Smooth muscle cell (in vitro differentiated cells): ENCODE data around the gene KATNAL1. TPM values are rescaled to one million over a fixed set of nuclear protein-coding genes. Genes with fewer than 3 reads are reported as not detected.
A peak's percentile ranks its signal among the peaks of the same experiment; 100 is the strongest.

Source experiments
- DNase-seq: peaks from one replicate; lab custom pipeline; 2025; ENCODE audit not compliant: unreplicated experiment; lab: John Stamatoyannopoulos, UW
- H2AFZ ChIP-seq: fragments of 200-600 bp; sonication (generic); 2 replicates; pipeline ENCODE4 v1.6.0; 2016; ENCODE audit warnings: antibody characterized with exemption, low read depth, mild to moderate bottlenecking
- H3F3A ChIP-seq: fragments of 200-600 bp; sonication (generic); 2 replicates; pipeline ENCODE4 v1.6.0; 2017; ENCODE audit warnings: antibody characterized with exemption, low read depth
- H3K27ac ChIP-seq: fragments of 200-600 bp; sonication (generic); 2 replicates; pipeline ENCODE4 v1.5.1; 2016; ENCODE audit warnings: low read depth, mild to moderate bottlenecking
- H3K27me3 ChIP-seq: fragments of 200-600 bp; sonication (generic); 2 replicates; pipeline ENCODE4 v1.6.1; 2016; ENCODE audit warnings: low read depth, mild to moderate bottlenecking
- H3K36me3 ChIP-seq: fragments of 200-600 bp; sonication (generic); 2 replicates; pipeline ENCODE4 v1.5.1; 2016; ENCODE audit warnings: low read depth
- H3K4me1 ChIP-seq: fragments of 200-600 bp; sonication (generic); 2 replicates; pipeline ENCODE4 v1.5.1; 2016; ENCODE audit warnings: low read depth
- H3K4me2 ChIP-seq: fragments of 200-600 bp; sonication (generic); 2 replicates; pipeline ENCODE4 v1.6.0; 2016; ENCODE audit warnings: mild to moderate bottlenecking
- H3K4me3 ChIP-seq: fragments of 200-600 bp; sonication (generic); 2 replicates; pipeline ENCODE4 v1.5.1; 2016; ENCODE audit warnings: mild to moderate bottlenecking
- H3K79me2 ChIP-seq: fragments of 200-600 bp; sonication (generic); 2 replicates; pipeline ENCODE4 v1.6.0; 2016; ENCODE audit warnings: low read depth, mild to moderate bottlenecking
- H3K9ac ChIP-seq: fragments of 200-600 bp; sonication (generic); 2 replicates; pipeline ENCODE4 v1.6.0; 2016; ENCODE audit warnings: low read depth
- H3K9me3 ChIP-seq: fragments of 200-600 bp; sonication (generic); replicated peaks from 2 replicates; pipeline ENCODE4 v1.5.1; 2016; ENCODE audit warnings: low read depth
- H4K20me1 ChIP-seq: fragments of 200-600 bp; sonication (generic); 2 replicates; pipeline ENCODE4 v1.6.0; 2016; ENCODE audit warnings: low read depth
- WGBS: methylation state at CpG from one replicate; pipeline ENCODE4 v1.1.7; 2016; ENCODE audit warnings: low lambda C conversion rate; 5-methylcytosine and 5-hydroxymethylcytosine counted together
- polyA plus RNA-seq: library from polyadenylated mRNA; unstranded; fragments of >200 nt; fragmentation: Nextera tagmentation; extraction: Ambion mirVana; gene quantifications from 2 replicates; pipeline ENCODE4 v1.2.1, GENCODE V29; 2016
- total RNA-seq: library from RNA; depleted of rRNA; stranded (reverse); fragments of >200 nt; gene quantifications from 2 replicates; pipeline ENCODE4 v1.2.3, GENCODE V29; 2014
- TF ChIP-seq, protein P1 (sequence below): fragments of 200-600 bp; sonication (generic); IDR thresholded peaks from 2 replicates; pipeline ENCODE4 v1.5.1; 2017; ENCODE audit warnings: borderline replicate concordance, mild to moderate bottlenecking, antibody characterized with exemption; ENCODE audit not compliant: insufficient read depth, poor library complexity, severe bottlenecking

KATNAL1 gene
- total and polyA plus RNA-seq, 2 experiments from 2014 or later = 12.4 to 35.1 TPM

DNA sequence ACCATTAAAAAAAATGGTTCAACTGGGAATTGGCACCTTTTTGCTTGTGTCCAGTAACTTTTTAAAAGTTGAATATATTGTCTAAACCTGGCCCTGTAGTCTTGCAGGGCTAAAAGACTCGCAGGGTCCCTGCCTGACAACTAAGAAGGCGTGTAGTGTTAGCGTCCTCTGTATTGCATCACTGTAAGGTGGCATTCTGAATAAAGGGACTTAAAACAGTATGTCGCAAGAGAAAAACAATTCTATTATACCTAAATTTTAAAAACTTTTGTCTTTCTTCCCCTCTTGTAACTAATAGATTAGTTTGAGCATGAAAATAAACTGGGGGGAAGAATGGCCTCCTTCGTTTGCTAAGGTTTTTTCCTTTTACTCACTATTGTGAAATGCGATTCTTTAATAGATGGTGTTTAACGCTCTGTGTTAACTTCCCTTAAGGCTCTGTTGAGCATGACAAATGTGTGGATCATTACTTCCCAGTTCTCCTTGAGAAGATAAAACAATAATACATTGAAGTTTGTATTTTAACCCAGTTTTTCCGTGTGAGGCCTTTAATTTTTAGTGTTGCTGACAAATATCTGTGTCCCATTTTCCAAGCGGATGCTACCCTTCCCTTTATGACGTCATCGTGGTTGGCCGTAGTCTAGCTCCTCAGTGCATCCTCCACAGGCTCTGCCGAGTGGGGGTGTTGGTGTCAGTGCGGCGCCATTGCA lies 134.6 kb downstream of the KATNAL1 start:
- DNase-seq = no peak

DNA sequence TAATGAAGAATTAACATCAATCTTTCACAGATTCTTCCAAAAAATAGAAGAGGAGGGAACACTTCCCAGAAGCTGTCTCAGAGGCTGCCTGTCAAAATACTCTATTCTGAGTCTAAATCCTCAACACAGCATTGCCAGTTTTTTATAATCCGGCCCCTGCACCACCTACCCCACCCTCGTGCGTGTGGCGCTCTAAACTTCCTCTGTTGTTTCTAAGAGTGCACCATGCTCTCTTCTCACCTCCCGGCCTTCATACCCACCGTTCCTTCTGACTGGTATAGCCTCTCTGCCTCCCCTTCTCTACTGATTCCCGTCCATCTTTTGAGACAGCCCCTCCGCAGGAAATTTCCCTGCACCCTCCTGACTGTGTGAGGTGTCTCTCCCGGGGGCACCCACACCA lies 136.8 kb downstream of the KATNAL1 start:
- Histone ChIP-seq H3K27ac (no peak overlapping the region), H3K9ac (no peak overlapping the region), H3K9me3 (no peaks in the 10 kb centered on the region), H4K20me1 (no peaks in the 10 kb centered on the region), H3K4me1 (no peaks in the 10 kb centered on the region), H3F3A (peaks cover 12% of the 10 kb centered on the region), H3K27me3 (no peaks in the 10 kb centered on the region), H3K4me3 (no peak overlapping the region), H3K36me3 (no peaks in the 10 kb centered on the region), H3K79me2 (no peaks in the 10 kb centered on the region), H3K4me2 (no peak overlapping the region), H2AFZ (no peak overlapping the region)
- TF ChIP-seq, protein P1, sequence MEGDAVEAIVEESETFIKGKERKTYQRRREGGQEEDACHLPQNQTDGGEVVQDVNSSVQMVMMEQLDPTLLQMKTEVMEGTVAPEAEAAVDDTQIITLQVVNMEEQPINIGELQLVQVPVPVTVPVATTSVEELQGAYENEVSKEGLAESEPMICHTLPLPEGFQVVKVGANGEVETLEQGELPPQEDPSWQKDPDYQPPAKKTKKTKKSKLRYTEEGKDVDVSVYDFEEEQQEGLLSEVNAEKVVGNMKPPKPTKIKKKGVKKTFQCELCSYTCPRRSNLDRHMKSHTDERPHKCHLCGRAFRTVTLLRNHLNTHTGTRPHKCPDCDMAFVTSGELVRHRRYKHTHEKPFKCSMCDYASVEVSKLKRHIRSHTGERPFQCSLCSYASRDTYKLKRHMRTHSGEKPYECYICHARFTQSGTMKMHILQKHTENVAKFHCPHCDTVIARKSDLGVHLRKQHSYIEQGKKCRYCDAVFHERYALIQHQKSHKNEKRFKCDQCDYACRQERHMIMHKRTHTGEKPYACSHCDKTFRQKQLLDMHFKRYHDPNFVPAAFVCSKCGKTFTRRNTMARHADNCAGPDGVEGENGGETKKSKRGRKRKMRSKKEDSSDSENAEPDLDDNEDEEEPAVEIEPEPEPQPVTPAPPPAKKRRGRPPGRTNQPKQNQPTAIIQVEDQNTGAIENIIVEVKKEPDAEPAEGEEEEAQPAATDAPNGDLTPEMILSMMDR = no peak
- no peak for DNase-seq
- WGBS = 88% methylated on average over 9 of the region's 9 CpGs

More for the DNA sequence above, 134.6 kb downstream of the KATNAL1 start:
- H2AFZ ChIP-seq = peak overlapping the region; percentile 57
- H3K27me3 ChIP-seq = no peaks in the 10 kb centered on the region
- H3K79me2 ChIP-seq = no peaks in the 10 kb centered on the region
- 48% methylated on average over 15 of the region's 15 CpGs for WGBS
- H3K9me3 ChIP-seq = no peaks in the 10 kb centered on the region
- TF ChIP-seq, protein P1 = no peak
- H3K4me2 ChIP-seq = peak overlapping the region; percentile 63
- peak overlapping the region; percentile 75 for H3K27ac ChIP-seq
- no peaks in the 10 kb centered on the region for H4K20me1 ChIP-seq
- H3K4me3 ChIP-seq = no peak overlapping the region
- peaks cover 12% of the 10 kb centered on the region for H3F3A ChIP-seq
- no peaks in the 10 kb centered on the region for H3K4me1 ChIP-seq
- peak overlapping the region; percentile 5 for H3K9ac ChIP-seq
- no peaks in the 10 kb centered on the region for H3K36me3 ChIP-seq

DNA sequence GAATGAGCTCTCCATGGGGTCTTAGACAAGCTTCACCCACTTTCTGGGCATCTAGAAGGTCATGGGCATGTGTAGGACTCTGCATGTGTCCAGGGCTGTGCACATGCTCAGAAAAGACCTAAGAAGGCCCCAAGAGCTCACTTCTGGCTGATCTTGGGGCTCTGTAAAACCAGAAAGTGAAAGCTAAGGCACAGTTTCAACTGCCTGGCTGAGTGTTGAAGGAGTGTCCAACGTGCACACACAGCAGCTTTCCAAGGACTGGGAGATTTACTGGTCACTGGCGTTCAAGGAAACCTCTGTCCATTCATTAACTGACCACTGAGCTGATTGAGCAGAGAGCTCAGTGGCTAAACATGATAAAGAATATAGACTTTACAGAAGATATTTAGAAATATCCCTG lies 137.9 kb downstream of the KATNAL1 start:
- no peak overlapping the region for H3K4me3 ChIP-seq
- TF ChIP-seq, protein P1 = no peak
- H3K79me2 ChIP-seq = no peaks in the 10 kb centered on the region
- no peak overlapping the region for H3K9ac ChIP-seq
- H3K4me2 ChIP-seq = peak overlapping the region; percentile 43
- no peak for DNase-seq
- no peaks in the 10 kb centered on the region for H3K36me3 ChIP-seq
- no peak overlapping the region for H2AFZ ChIP-seq
- H4K20me1 ChIP-seq = no peaks in the 10 kb centered on the region
- no peaks in the 10 kb centered on the region for H3K27me3 ChIP-seq
- no peaks in the 10 kb centered on the region for H3K4me1 ChIP-seq
- no peak overlapping the region for H3K27ac ChIP-seq
- 57% methylated on average over 2 of the region's 2 CpGs for WGBS
- H3F3A ChIP-seq = peaks cover 10% of the 10 kb centered on the region
- H3K9me3 ChIP-seq = no peaks in the 10 kb centered on the region

DNA sequence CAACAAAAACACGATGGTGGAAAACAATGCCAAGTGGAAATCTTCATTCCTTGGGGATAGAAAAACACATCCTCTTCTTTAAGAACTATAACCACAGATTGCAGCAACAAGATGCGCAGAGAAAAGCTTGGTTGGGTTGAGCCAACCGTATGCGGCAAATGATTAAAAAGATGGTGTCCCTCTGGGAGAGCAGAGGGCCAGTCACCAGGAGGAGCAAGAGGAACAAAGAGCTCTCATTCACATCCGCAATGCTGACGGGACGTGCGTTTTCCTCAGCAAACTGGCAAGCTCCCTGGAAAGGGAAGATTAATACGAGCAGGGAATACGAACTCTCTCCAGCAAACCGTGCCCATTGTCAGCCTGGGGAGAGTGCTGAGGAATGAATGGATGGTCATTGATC lies 141.6 kb downstream of the KATNAL1 start:
- TF ChIP-seq, protein P1 = no peak
- Histone ChIP-seq H3K9me3 (no peaks in the 10 kb centered on the region), H3K27me3 (no peaks in the 10 kb centered on the region), H3K4me1 (no peaks in the 10 kb centered on the region), H2AFZ (no peak overlapping the region), H3K79me2 (no peaks in the 10 kb centered on the region), H3F3A (no peaks in the 10 kb centered on the region), H3K4me2 (no peak overlapping the region), H4K20me1 (no peaks in the 10 kb centered on the region), H3K4me3 (no peak overlapping the region), H3K9ac (no peak overlapping the region), H3K36me3 (no peaks in the 10 kb centered on the region), H3K27ac (no peak overlapping the region)
- no peak for DNase-seq
- 86% methylated on average over 11 of the region's 11 CpGs for WGBS
